Neural cell (in vitro differentiated cells): ENCODE data around the gene VWA5B1. TPM values are rescaled to one million over a fixed set of nuclear protein-coding genes. Genes with fewer than 3 reads are reported as not detected.

Source experiments
- H2AFZ ChIP-seq: fragments of 200-600, 300-800 bp; sonication (generic), shearing (Covaris generic); 2 replicates; pipeline ENCODE4 v1.6.0; 2014; ENCODE audit warnings: low read depth, mild to moderate bottlenecking, antibody characterized with exemption, low read length, moderate library complexity
- H3F3A ChIP-seq: fragments of 200-600 bp; shearing (Covaris generic); 2 replicates; pipeline ENCODE4 v1.6.1; 2016; ENCODE audit warnings: mild to moderate bottlenecking, moderate library complexity, mixed read lengths, antibody characterized with exemption, low read length; ENCODE audit not compliant: insufficient read depth, poor library complexity, severe bottlenecking
- H3K27ac ChIP-seq: fragments of 200-600, 300-800 bp; sonication (generic), shearing (Covaris generic); 2 replicates; pipeline ENCODE4 v1.5.1; 2014; ENCODE audit warnings: mild to moderate bottlenecking, low read length, moderate library complexity
- H3K27me3 ChIP-seq: fragments of 300-800, 200-600 bp; sonication (generic), shearing (Covaris generic); 2 replicates; pipeline ENCODE4 v1.6.0; 2014; ENCODE audit warnings: mild to moderate bottlenecking, low read depth, low read length, moderate library complexity; ENCODE audit not compliant: insufficient read depth
- H3K36me3 ChIP-seq: fragments of 300-800, 200-600 bp; sonication (generic), shearing (Covaris generic); 2 replicates; pipeline ENCODE4 v1.5.1; 2014; ENCODE audit warnings: mild to moderate bottlenecking, antibody characterized with exemption, low read length, moderate library complexity; ENCODE audit not compliant: insufficient read depth
- H3K4me2 ChIP-seq: fragments of 300-800, 200-600 bp; sonication (generic), shearing (Covaris generic); 2 replicates; pipeline ENCODE4 v1.6.0; 2014; ENCODE audit warnings: mild to moderate bottlenecking, low read length
- H3K4me3 ChIP-seq: fragments of 300-800, 200-600 bp; sonication (generic), shearing (Covaris generic); 2 replicates; pipeline ENCODE4 v1.5.1; 2014; ENCODE audit warnings: mild to moderate bottlenecking, low read length, moderate library complexity
- H3K79me2 ChIP-seq: fragments of 200-600 bp; shearing (Covaris generic); replicated peaks from 2 replicates; pipeline ENCODE4 v1.6.0; 2014; ENCODE audit warnings: mild to moderate bottlenecking, low read length, moderate library complexity; ENCODE audit not compliant: insufficient read depth
- H3K9ac ChIP-seq: fragments of 300-800, 200-600 bp; sonication (generic), shearing (Covaris generic); 2 replicates; pipeline ENCODE4 v1.6.1; 2016; ENCODE audit warnings: mild to moderate bottlenecking, low read length, mixed read lengths
- H3K9me2 ChIP-seq: fragments of 200-600 bp; shearing (Covaris generic); 2 replicates; pipeline ENCODE4 v1.6.1; 2016; ENCODE audit warnings: mild to moderate bottlenecking, low read length, mixed read lengths; ENCODE audit not compliant: insufficient read depth
- H3K9me3 ChIP-seq: fragments of 200-600, 300-800 bp; sonication (generic), shearing (Covaris generic); 2 replicates; pipeline ENCODE4 v1.6.1; 2016; ENCODE audit warnings: mild to moderate bottlenecking, mixed run types, low read length, moderate library complexity, mixed read lengths
- H4K20me1 ChIP-seq: fragments of 200-600 bp; shearing (Covaris generic); 2 replicates; pipeline ENCODE4 v1.6.1; 2016; ENCODE audit warnings: mild to moderate bottlenecking, mixed run types; ENCODE audit not compliant: insufficient read depth
- CTCF ChIP-seq: fragments of 450-650 bp; IDR thresholded peaks from 2 replicates; pipeline ENCODE4 v1.5.1; 2014; ENCODE audit warnings: antibody characterized with exemption, mild to moderate bottlenecking, moderate library complexity; ENCODE audit not compliant: poor library complexity, severe bottlenecking
- EP300 ChIP-seq: fragments of 450-650 bp; conservative IDR thresholded peaks from 2 replicates; pipeline ENCODE4 v1.6.1; 2014; ENCODE audit warnings: antibody characterized with exemption, mild to moderate bottlenecking, moderate library complexity; ENCODE audit not compliant: poor library complexity, severe bottlenecking
- EZH2 ChIP-seq: fragments of 200-600, 300-800 bp; shearing (Covaris generic), sonication (generic); IDR thresholded peaks from 2 replicates; pipeline ENCODE4 v1.6.1; 2014; ENCODE audit warnings: antibody characterized with exemption, low read length, borderline replicate concordance, mild to moderate bottlenecking; ENCODE audit not compliant: insufficient read depth, poor library complexity, severe bottlenecking
- MXI1 ChIP-seq: fragments of 450-650 bp; conservative IDR thresholded peaks from 2 replicates; pipeline ENCODE4 v1.6.1; 2014; ENCODE audit warnings: antibody characterized with exemption, mild to moderate bottlenecking; ENCODE audit not compliant: poor library complexity, severe bottlenecking
- POLR2AphosphoS5 ChIP-seq: IDR thresholded peaks from 2 replicates; pipeline ENCODE4 v1.6.1; 2012
- RAD21 ChIP-seq: fragments of 450-650 bp; conservative IDR thresholded peaks from 2 replicates; pipeline ENCODE4 v1.6.1; 2014; ENCODE audit warnings: antibody characterized with exemption, mild to moderate bottlenecking, moderate library complexity
- SMC3 ChIP-seq: fragments of 450-650 bp; conservative IDR thresholded peaks from 2 replicates; pipeline ENCODE4 v1.6.1; 2014; ENCODE audit warnings: antibody characterized with exemption, mild to moderate bottlenecking, moderate library complexity; ENCODE audit not compliant: poor library complexity
- TAF1 ChIP-seq: IDR thresholded peaks from 2 replicates; pipeline ENCODE4 v1.6.1; 2012; ENCODE audit warnings: low read depth
- polyA plus RNA-seq: library from polyadenylated mRNA; depleted of rRNA; stranded (reverse); fragments of >200 nt; gene quantifications from 2 replicates; pipeline ENCODE4 v1.2.3, GENCODE V29; 2014
- TF ChIP-seq, protein P1 (sequence below): IDR thresholded peaks from 2 replicates; pipeline ENCODE4 v1.6.1; 2012; ENCODE audit warnings: borderline replicate concordance

VWA5B1 gene
- polyA plus RNA-seq, 1 donor from 2014 or later, result 0.27 TPM

DNA sequence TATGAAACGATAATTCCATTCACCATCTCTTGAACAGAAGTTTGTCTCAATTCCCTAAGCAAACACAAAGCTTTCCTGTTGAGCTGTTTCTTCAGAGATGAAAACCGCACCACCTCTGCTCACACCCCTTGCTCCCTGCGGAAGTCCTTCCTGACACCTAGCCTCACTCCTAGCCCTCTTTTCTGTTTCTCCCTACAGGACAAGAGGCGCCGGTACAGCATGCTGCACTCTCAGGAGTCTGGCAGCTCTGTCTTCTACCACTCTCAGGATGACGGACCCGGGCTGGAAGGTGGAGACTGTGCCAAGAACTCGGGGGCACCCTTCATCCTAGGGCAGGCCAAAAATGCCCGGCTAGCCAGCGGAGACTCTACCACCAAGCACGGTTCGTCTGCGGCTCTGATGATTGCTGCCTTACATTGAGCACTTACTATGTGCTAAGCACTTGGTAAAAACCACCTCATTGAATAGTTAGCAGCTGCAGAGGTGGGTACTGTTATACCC lies 45.5 kb downstream of the VWA5B1 start:
- no peaks in the 10 kb centered on the region for H4K20me1 ChIP-seq

GRCh38 chr1:20337581-20337980 lies 46.9 kb downstream of the VWA5B1 start:
- no peaks in the 10 kb centered on the region for H3K9me2 ChIP-seq
- H2AFZ ChIP-seq, result no peak overlapping the region
- TF ChIP-seq EP300 (no peak), MXI1 (no peak)
- TF ChIP-seq, protein P1, sequence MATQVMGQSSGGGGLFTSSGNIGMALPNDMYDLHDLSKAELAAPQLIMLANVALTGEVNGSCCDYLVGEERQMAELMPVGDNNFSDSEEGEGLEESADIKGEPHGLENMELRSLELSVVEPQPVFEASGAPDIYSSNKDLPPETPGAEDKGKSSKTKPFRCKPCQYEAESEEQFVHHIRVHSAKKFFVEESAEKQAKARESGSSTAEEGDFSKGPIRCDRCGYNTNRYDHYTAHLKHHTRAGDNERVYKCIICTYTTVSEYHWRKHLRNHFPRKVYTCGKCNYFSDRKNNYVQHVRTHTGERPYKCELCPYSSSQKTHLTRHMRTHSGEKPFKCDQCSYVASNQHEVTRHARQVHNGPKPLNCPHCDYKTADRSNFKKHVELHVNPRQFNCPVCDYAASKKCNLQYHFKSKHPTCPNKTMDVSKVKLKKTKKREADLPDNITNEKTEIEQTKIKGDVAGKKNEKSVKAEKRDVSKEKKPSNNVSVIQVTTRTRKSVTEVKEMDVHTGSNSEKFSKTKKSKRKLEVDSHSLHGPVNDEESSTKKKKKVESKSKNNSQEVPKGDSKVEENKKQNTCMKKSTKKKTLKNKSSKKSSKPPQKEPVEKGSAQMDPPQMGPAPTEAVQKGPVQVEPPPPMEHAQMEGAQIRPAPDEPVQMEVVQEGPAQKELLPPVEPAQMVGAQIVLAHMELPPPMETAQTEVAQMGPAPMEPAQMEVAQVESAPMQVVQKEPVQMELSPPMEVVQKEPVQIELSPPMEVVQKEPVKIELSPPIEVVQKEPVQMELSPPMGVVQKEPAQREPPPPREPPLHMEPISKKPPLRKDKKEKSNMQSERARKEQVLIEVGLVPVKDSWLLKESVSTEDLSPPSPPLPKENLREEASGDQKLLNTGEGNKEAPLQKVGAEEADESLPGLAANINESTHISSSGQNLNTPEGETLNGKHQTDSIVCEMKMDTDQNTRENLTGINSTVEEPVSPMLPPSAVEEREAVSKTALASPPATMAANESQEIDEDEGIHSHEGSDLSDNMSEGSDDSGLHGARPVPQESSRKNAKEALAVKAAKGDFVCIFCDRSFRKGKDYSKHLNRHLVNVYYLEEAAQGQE, result no peak
- H3K4me3 ChIP-seq, result no peak overlapping the region
- no peaks in the 10 kb centered on the region for H4K20me1 ChIP-seq
- no peaks in the 10 kb centered on the region for H3F3A ChIP-seq
- no peaks in the 10 kb centered on the region for H3K79me2 ChIP-seq
- no peak overlapping the region for H3K9ac ChIP-seq
- H3K9me3 ChIP-seq, result no peaks in the 10 kb centered on the region
- H3K36me3 ChIP-seq, result no peaks in the 10 kb centered on the region
- H3K27me3 ChIP-seq, result no peaks in the 10 kb centered on the region
- no peak overlapping the region for H3K4me2 ChIP-seq
- H3K27ac ChIP-seq, result no peak overlapping the region

More for the DNA sequence above, 45.5 kb downstream of the VWA5B1 start:
- Histone ChIP-seq H3K79me2 (no peaks in the 10 kb centered on the region), H3K36me3 (no peaks in the 10 kb centered on the region), H2AFZ (no peak overlapping the region), H3K9me3 (no peaks in the 10 kb centered on the region), H3K9me2 (no peaks in the 10 kb centered on the region), H3F3A (no peaks in the 10 kb centered on the region), H3K27ac (no peak overlapping the region), H3K4me2 (no peak overlapping the region), H3K27me3 (no peaks in the 10 kb centered on the region), H3K9ac (no peak overlapping the region), H3K4me3 (no peak overlapping the region)
- TF ChIP-seq SMC3, result no peak
- TF ChIP-seq, protein P1, result no peak
- no peak for TF ChIP-seq EZH2
- no peak for TF ChIP-seq EP300
- TF ChIP-seq RAD21, result no peak
- no peak for TF ChIP-seq POLR2AphosphoS5
- TF ChIP-seq MXI1, result no peak
- TF ChIP-seq CTCF, result no peak
- TF ChIP-seq TAF1, result no peak
